Neuronal stem cell (in vitro differentiated cells): ENCODE data around the gene TNIP3.

Experiments used
- DNase-seq: peaks from one replicate; pipeline ENCODE4 v3.0.0-alpha.2; 2013; ENCODE audit warnings: low spot score
- H2AFZ ChIP-seq: one replicate; pipeline ENCODE4 v1.6.1; 2013; ENCODE audit warnings: mild to moderate bottlenecking, low read length, inconsistent platforms
- H2AK5ac ChIP-seq: 2 replicates; pipeline ENCODE4 v1.6.1; 2013; ENCODE audit warnings: low read depth, mild to moderate bottlenecking, inconsistent platforms, low read length, moderate library complexity, mixed read lengths
- H2BK120ac ChIP-seq: 2 replicates; pipeline ENCODE4 v1.6.1; 2013; ENCODE audit warnings: low read depth, mild to moderate bottlenecking, inconsistent platforms, low read length, moderate library complexity, mixed read lengths
- H2BK12ac ChIP-seq: one replicate; pipeline ENCODE4 v1.6.1; 2013; ENCODE audit warnings: low read length, inconsistent platforms
- H2BK15ac ChIP-seq: 2 replicates; pipeline ENCODE4 v1.6.1; 2013; ENCODE audit warnings: mild to moderate bottlenecking, low read length, inconsistent platforms, mixed read lengths
- H2BK5ac ChIP-seq: one replicate; pipeline ENCODE4 v1.6.1; 2013; ENCODE audit warnings: inconsistent platforms, mild to moderate bottlenecking, low read length, moderate library complexity
- H3K14ac ChIP-seq: one replicate; pipeline ENCODE4 v1.6.1; 2013; ENCODE audit warnings: low read length, inconsistent platforms
- H3K18ac ChIP-seq: 2 replicates; pipeline ENCODE4 v1.6.1; 2013; ENCODE audit warnings: low read length, inconsistent platforms
- H3K23ac ChIP-seq: 2 replicates; pipeline ENCODE4 v1.6.1; 2013; ENCODE audit warnings: low read depth, mild to moderate bottlenecking, mixed read lengths, low read length, inconsistent platforms; ENCODE audit not compliant: poor library complexity
- H3K27ac ChIP-seq: replicated peaks from 3 replicates; pipeline ENCODE4 v1.5.1; 2013; ENCODE audit warnings: low read length, inconsistent platforms
- H3K27me3 ChIP-seq, 3 experiments: 2 replicates each; pipeline ENCODE4 v1.6.1; 2013; ENCODE audit warnings: low read length in 3 of 3, mild to moderate bottlenecking in 2 of 3, inconsistent platforms in 1 of 3, low read depth in 1 of 3, mixed read lengths in 1 of 3, moderate library complexity in 1 of 3; ENCODE audit not compliant: control insufficient read depth in 3 of 3, insufficient read depth in 3 of 3
- H3K36me3 ChIP-seq, 2 donors: replicated peaks in 1 of 2; 2 replicates each; pipeline ENCODE4 v1.6.1; 2013; ENCODE audit warnings: low read length in 2 of 2; ENCODE audit not compliant: control insufficient read depth in 2 of 2, insufficient read depth in 2 of 2
- H3K4ac ChIP-seq: 2 replicates; pipeline ENCODE4 v1.6.1; 2013; ENCODE audit warnings: inconsistent platforms, mild to moderate bottlenecking, low read length, moderate library complexity
- H3K4me1 ChIP-seq, 2 donors: 1 replicate in 1 of 2; 2 replicates in 1 of 2; pipeline ENCODE4 v1.6.1; 2013; ENCODE audit warnings: low read length in 2 of 2, low read depth in 1 of 2; ENCODE audit not compliant: control insufficient read depth in 2 of 2, insufficient read depth in 1 of 2
- H3K4me2 ChIP-seq: one replicate; pipeline ENCODE4 v1.6.1; 2013; ENCODE audit warnings: mild to moderate bottlenecking, low read length, inconsistent platforms; ENCODE audit not compliant: insufficient read depth, poor library complexity, severe bottlenecking
- H3K4me3 ChIP-seq, 2 donors: 2 replicates each; pipeline ENCODE4 v1.5.1; 2013; ENCODE audit warnings: low read length in 2 of 2, mild to moderate bottlenecking in 2 of 2, inconsistent platforms in 1 of 2, moderate library complexity in 1 of 2
- H3K79me1 ChIP-seq: one replicate; pipeline ENCODE4 v1.6.1; 2013; ENCODE audit warnings: low read depth, mild to moderate bottlenecking, inconsistent platforms, low read length, moderate library complexity
- H3K9ac ChIP-seq: one replicate; pipeline ENCODE4 v1.6.1; 2013; ENCODE audit warnings: mild to moderate bottlenecking, low read depth, low read length, inconsistent platforms; ENCODE audit not compliant: poor library complexity
- H3K9me3 ChIP-seq, 2 donors: replicated peaks in 1 of 2; 2 replicates each; pipeline versions ENCODE3 to v1.6.1; 2013; ENCODE audit warnings: low read length in 2 of 2, mild to moderate bottlenecking in 2 of 2, inconsistent platforms in 1 of 2, low read depth in 1 of 2, mixed read lengths in 1 of 2, moderate library complexity in 1 of 2; ENCODE audit not compliant: control insufficient read depth in 2 of 2, insufficient read depth in 1 of 2
- H4K8ac ChIP-seq: one replicate; pipeline ENCODE4 v1.6.1; 2013; ENCODE audit warnings: low read depth, mild to moderate bottlenecking, inconsistent platforms, low read length, moderate library complexity
- H4K91ac ChIP-seq: one replicate; pipeline ENCODE4 v1.6.1; 2013; ENCODE audit warnings: low read length, low read depth, mild to moderate bottlenecking, inconsistent platforms; ENCODE audit not compliant: poor library complexity
- WGBS, 2 donors: extraction: QIAGEN DNeasy Blood & Tissue Kit; methylation state at CpG; one replicate each; pipeline ENCODE4 v1.1.7; 2013; ENCODE audit warnings: missing lambda C conversion rate in 2 of 2, mixed read lengths in 1 of 2; ENCODE audit not compliant: insufficient read length in 2 of 2, insufficient replicate concordance in 1 of 2; ENCODE audit errors: extremely low coverage in 2 of 2; 5-methylcytosine and 5-hydroxymethylcytosine counted together

The TNIP3 gene

GRCh38 chr4:121195649-121196048 lies 31.5 kb upstream of the TNIP3 start:
- no peak overlapping the region for H3K9ac ChIP-seq
- no peak overlapping the region for H2AK5ac ChIP-seq
- no peak for DNase-seq
- H2AFZ ChIP-seq = no peak overlapping the region
- H3K4ac ChIP-seq = no peak overlapping the region
- H3K27me3 ChIP-seq = peaks cover 0 to 4% (median 0%) of the 10 kb centered on the region in 3 experiments
- H3K9me3 ChIP-seq = no peaks in the 10 kb centered on the region
- no peaks in the 10 kb centered on the region for H3K79me1 ChIP-seq
- H3K4me1 ChIP-seq = no peaks in the 10 kb centered on the region
- no peak overlapping the region for H2BK15ac ChIP-seq
- no peak overlapping the region for H2BK120ac ChIP-seq
- H3K14ac ChIP-seq = no peak overlapping the region
- no peak overlapping the region for H2BK12ac ChIP-seq
- no peak overlapping the region for H3K18ac ChIP-seq
- no peak overlapping the region for H2BK5ac ChIP-seq
- no peak overlapping the region for H3K4me2 ChIP-seq
- no peak overlapping the region for H4K91ac ChIP-seq
- no peak overlapping the region for H4K8ac ChIP-seq
- no peak overlapping the region for H3K23ac ChIP-seq
- no peak overlapping the region for H3K4me3 ChIP-seq
- no peaks in the 10 kb centered on the region for H3K36me3 ChIP-seq
- no CpG with 5 or more reads among the region's 2 CpGs for WGBS, 2 donors
- H3K27ac ChIP-seq = no peak overlapping the region

- no peak overlapping the region for H4K8ac ChIP-seq
- H3K4me3 ChIP-seq = no peak overlapping the region
- no peak overlapping the region for H2AFZ ChIP-seq
Observed at GRCh38 chr4:121192480-121192879, 28.4 kb upstream of the TNIP3 start.

GRCh38 chr4:121192013-121192412 lies 27.9 kb upstream of the TNIP3 start:
- Histone ChIP-seq H3K9ac (no peak overlapping the region), H2BK12ac (no peak overlapping the region), H2BK5ac (no peak overlapping the region), H3K9me3 (no peaks in the 10 kb centered on the region), H4K91ac (no peak overlapping the region), H3K14ac (no peak overlapping the region), H2AFZ (no peak overlapping the region), H4K8ac (no peak overlapping the region), H2BK120ac (no peak overlapping the region), H3K79me1 (no peaks in the 10 kb centered on the region), H3K27me3 (peaks cover 0 to 12% (median 0%) of the 10 kb centered on the region in 3 experiments), H3K4me3 (no peak overlapping the region), H3K4ac (no peak overlapping the region), H3K23ac (no peak overlapping the region), H3K36me3 (no peaks in the 10 kb centered on the region), H2BK15ac (no peak overlapping the region), H2AK5ac (no peak overlapping the region), H3K4me2 (no peak overlapping the region), H3K18ac (no peak overlapping the region), H3K4me1 (no peaks in the 10 kb centered on the region), H3K27ac (no peak overlapping the region)
- no CpG with 5 or more reads among the region's 11 CpGs for WGBS, 2 donors
- DNase-seq = no peak

More at GRCh38 chr4:121192480-121192879, 28.4 kb upstream of the TNIP3 start:
- no peaks in the 10 kb centered on the region for H3K79me1 ChIP-seq
- peak; percentile 33 for DNase-seq
- H3K23ac ChIP-seq = no peak overlapping the region
- H3K4me1 ChIP-seq = no peaks in the 10 kb centered on the region
- no peak overlapping the region for H2BK120ac ChIP-seq
- H3K4ac ChIP-seq = no peak overlapping the region
- no peak overlapping the region for H4K91ac ChIP-seq
- no peaks in the 10 kb centered on the region for H3K9me3 ChIP-seq
- H2BK15ac ChIP-seq = no peak overlapping the region
- no peak overlapping the region for H3K18ac ChIP-seq
- no CpG with 5 or more reads among the region's 6 CpGs for WGBS, 2 donors
- no peak overlapping the region for H3K27ac ChIP-seq
- no peak overlapping the region for H2AK5ac ChIP-seq
- H3K36me3 ChIP-seq = no peaks in the 10 kb centered on the region
- no peak overlapping the region for H3K4me2 ChIP-seq
- H3K14ac ChIP-seq = no peak overlapping the region
- peaks cover 0 to 12% (median 0%) of the 10 kb centered on the region in 3 experiments for H3K27me3 ChIP-seq
- no peak overlapping the region for H2BK5ac ChIP-seq
- H2BK12ac ChIP-seq = no peak overlapping the region
- no peak overlapping the region for H3K9ac ChIP-seq

- Histone ChIP-seq H2AFZ (no peak overlapping the region), H2BK120ac (no peak overlapping the region), H3K4ac (no peak overlapping the region), H3K4me1 (no peaks in the 10 kb centered on the region), H3K79me1 (no peaks in the 10 kb centered on the region), H3K27ac (no peak overlapping the region), H3K4me2 (no peak overlapping the region), H3K4me3 (no peak overlapping the region), H2BK12ac (no peak overlapping the region), H3K18ac (no peak overlapping the region), H2AK5ac (no peak overlapping the region), H3K36me3 (no peaks in the 10 kb centered on the region), H3K27me3 (peaks cover 0 to 12% (median 0%) of the 10 kb centered on the region in 3 experiments), H3K9me3 (no peaks in the 10 kb centered on the region), H4K91ac (no peak overlapping the region), H3K14ac (no peak overlapping the region), H4K8ac (no peak overlapping the region), H3K9ac (no peak overlapping the region), H2BK15ac (no peak overlapping the region), H3K23ac (no peak overlapping the region), H2BK5ac (no peak overlapping the region)
- WGBS, 2 donors = no CpG with 5 or more reads among the region's 1 CpG
- DNase-seq = no peak
Observed at GRCh38 chr4:121191361-121191760, 27.2 kb upstream of the TNIP3 start.
